CD4-positive, alpha-beta T cell treated with Interleukin-4 for 1 hour (primary cell): Measurements from ENCODE around the gene FXYD4.
"Not testable (repeated sequence)": the region's sequence is repeated elsewhere in the genome, so short reads cannot be mapped to it uniquely, and the experiment has no call there.

Experiments used
- DNase-seq, 2 donors: peaks; one replicate each; pipeline ENCODE4 v3.0.0-alpha.2; 2020 to 2022

The FXYD4 gene, protein sequence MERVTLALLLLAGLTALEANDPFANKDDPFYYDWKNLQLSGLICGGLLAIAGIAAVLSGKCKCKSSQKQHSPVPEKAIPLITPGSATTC

DNA sequence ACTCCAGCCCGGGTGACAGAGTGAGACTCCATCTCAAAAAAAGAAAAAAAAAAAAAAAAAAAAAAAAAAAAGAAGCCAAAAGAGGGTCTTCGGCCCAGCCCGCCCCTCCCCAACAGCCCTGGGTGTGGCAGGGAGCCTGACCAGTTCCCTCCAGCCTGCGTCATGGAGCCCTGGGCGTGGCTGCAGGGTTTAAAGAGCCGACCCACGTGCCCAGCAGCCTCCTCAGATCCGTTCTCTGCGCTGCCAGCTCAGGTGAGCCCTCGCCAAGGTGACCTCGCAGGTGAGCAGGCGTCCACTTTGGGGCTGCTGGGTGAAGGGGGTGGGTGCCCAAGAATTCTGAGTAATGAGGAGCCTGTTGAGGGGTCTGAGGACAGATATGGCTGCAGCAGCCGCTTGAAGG lies at the start of gene FXYD4:
FXYD4 (plus strand) TSS at position 219 of the 400 bp plus-strand sequence. CDS start 2,111 bp downstream, outside the sequence.
- no peak for DNase-seq

- DNase-seq = no peak
These were observed 49.1 kb upstream of the FXYD4 start for GRCh38 chr10:43322331-43322730.

GRCh38 chr10:43322769-43323168 lies 48.7 kb upstream of the FXYD4 start:
- peak; percentile 89 to 90 for DNase-seq

GRCh38 chr10:43323245-43323644 lies 48.2 kb upstream of the FXYD4 start:
- no peak for DNase-seq

- DNase-seq = no peak
These were observed 46.6 kb upstream of the FXYD4 start for GRCh38 chr10:43324876-43325275.

- no peak for DNase-seq
These were observed 44.3 kb upstream of the FXYD4 start for GRCh38 chr10:43327171-43327570.

DNA sequence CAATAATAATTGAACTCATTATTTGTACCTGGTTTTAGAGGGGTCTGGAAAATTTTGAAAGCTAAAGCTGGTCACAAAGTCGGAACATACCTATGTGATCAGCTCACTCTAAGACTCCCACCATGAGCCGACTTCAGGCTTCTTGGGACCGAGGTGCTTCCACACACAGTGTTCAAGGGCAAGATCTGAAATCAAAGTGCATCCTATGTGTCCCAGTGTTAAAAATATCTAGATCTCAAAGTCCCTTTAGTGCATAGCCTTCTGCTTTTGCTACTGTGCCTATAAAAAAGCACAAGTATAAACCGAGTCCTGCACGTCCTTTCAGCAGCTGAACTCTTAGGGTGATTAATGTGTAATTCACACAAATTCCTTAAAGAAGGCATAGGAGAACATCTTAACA lies 43.5 kb upstream of the FXYD4 start:
- no peak for DNase-seq

GRCh38 chr10:43328810-43329209 lies 42.6 kb upstream of the FXYD4 start:
- DNase-seq = not testable (repeated sequence)

GRCh38 chr10:43329246-43329885 lies 42.1 kb upstream of the FXYD4 start:
- not testable (repeated sequence) for DNase-seq

- not testable (repeated sequence) for DNase-seq
These were observed 41.2 kb upstream of the FXYD4 start for GRCh38 chr10:43330049-43330823.

GRCh38 chr10:43330824-43331127 lies 40.7 kb upstream of the FXYD4 start:
- DNase-seq = not testable (repeated sequence)

DNA sequence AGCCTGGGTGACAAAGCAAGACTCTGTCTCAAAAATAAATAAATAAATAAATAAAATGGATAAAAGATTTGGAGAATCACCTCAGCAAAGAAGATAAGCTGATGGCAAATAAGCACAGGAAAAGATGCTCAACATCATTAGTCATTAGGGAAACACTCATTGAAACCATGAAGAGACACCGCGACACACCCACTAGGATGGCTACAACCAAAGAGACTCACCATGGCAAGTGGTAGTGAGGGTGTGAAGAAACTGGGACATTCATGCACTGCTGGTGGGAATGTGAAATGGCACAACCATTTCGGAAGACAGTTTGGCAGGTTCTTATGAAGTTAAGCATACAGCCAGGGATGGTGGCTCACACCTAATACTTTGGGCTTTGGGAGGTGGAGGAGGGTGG lies 37.8 kb upstream of the FXYD4 start:
- no peak for DNase-seq

DNA sequence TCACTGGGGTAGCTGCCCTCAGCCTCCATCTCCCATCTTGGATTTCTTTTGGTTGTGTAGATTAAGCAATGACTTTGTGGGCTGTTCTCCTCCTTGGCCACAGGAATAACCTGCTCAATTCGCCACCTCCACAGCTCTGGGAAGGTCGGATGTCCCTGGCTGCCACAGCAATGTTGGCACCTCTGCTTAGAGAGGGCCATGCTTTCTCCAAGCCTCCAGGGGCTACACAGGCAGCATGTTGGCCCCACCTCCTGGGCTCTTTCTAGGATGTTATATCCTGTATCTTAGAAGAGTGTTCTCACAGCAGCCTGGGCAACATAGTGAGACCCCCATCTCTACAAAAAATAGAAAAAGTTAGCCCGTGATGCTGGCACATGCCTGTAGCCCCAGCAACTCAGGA lies 35.4 kb upstream of the FXYD4 start:
- no peak for DNase-seq

- no peak for DNase-seq
These were observed 34.7 kb upstream of the FXYD4 start for GRCh38 chr10:43336641-43337318.

DNA sequence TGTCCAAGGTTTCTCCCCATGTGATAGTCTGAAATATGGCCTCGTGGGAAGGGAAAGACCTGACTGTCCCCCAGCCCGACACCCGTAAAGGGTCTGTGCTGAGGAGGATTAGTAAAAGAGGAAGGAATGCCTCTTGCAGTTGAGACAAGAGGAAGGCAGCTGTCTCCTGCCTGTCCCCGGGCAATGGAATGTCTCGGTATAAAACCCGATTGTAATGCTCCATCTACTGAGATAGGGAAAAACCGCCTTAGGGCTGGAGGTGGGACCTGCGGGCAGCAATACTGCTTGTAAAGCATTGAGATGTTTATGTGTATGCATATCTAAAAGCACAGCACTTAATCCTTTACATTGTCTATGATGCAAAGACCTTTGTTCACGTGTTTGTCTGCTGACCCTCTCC lies 33.9 kb upstream of the FXYD4 start:
- not testable (repeated sequence) for DNase-seq

DNA sequence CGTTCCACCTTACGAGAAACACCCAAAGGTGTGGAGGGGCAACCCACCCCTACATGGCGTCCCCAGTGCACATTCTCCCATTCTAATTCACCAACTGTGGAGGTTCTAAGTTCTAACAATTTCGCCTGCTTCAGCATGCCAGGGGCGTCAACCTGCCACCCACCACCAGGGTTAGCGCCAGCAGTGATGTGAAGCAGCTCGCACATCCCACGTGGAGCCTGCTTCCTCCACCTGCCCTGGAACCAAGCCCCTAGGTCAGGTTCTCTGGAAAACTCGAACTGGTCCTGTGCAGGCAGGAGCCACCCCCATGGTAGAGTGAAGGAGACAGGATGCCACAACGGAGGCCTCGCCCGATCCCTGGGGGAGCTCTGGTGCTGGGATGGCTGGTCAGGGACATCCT lies 33.3 kb upstream of the FXYD4 start:
- DNase-seq = no peak

GRCh38 chr10:43339136-43339535 lies 32.3 kb upstream of the FXYD4 start:
- DNase-seq = no peak

DNA sequence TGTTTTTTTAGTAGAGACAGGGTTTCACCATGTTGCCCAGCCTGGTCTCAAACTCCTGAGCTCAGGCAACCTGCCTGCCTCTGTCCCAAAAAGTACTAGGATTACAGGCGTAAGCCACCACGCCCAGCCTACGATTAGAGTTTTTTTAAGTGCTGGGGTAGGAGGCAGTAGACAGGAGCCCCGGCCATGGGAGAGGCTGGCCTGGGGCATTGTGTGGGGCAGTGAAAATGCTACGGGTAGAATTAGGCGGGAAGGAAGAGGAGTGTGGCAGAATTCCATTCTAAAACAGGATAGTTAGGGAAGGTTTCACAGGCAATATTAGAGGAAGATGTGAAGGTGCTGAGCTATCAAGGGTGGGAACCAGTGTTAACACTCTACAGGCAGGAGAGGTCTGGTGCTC lies 31.3 kb upstream of the FXYD4 start:
- DNase-seq = no peak

GRCh38 chr10:43340619-43341018 lies 30.8 kb upstream of the FXYD4 start:
- DNase-seq = no peak

GRCh38 chr10:43341450-43341849 lies 30.0 kb upstream of the FXYD4 start:
- no peak for DNase-seq

- DNase-seq = no peak
These were observed 28.9 kb upstream of the FXYD4 start for GRCh38 chr10:43342279-43343125.

- no peak for DNase-seq
These were observed 28.3 kb upstream of the FXYD4 start for GRCh38 chr10:43343126-43343525.

DNA sequence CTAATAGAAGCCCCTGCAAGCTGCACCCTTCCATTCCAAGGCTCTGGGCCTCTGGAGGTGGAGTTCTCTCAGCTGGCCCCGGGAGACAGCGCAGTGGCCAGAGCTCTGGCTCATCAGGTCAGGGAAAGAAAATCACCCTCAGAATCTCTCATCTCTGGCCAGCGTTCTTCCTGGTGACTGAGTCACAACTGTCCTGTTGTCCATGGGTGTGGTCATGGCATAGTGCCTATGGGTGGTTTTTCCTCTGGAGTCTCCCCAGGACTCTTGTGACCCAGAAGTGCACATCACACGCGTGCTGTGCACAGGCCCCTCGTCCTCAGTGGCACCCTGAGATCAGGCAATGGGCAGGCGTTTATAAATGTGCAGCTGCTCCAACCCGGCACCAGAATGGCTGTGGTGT lies 27.4 kb upstream of the FXYD4 start:
- DNase-seq = no peak
